K562 (cell line): ENCODE results near the gene BEST2. TPM values are rescaled to one million over a fixed set of nuclear protein-coding genes. Genes with fewer than 3 reads are reported as not detected.
A peak's percentile ranks its signal among the peaks of the same experiment; 100 is the strongest.

Experiments
- CREB1 ChIP-seq, 2 experiments: sonication (generic) in 1 of 2; formaldehyde crosslinking in 1 of 2; IDR thresholded peaks; 2 replicates each; pipeline versions ENCODE4 v1.6.1 to v1.8.0; 2012 to 2022; ENCODE audit warnings: inconsistent platforms in 1 of 2, mild to moderate bottlenecking in 1 of 2, missing genetic modification reagents in 1 of 2, moderate library complexity in 1 of 2
- CSDE1 ChIP-seq, 2 experiments: fragments of 450-650 bp; IDR thresholded peaks; 2 replicates each; pipeline ENCODE4 v1.6.1; 2016; ENCODE audit warnings: mild to moderate bottlenecking in 1 of 2
- DLX4 ChIP-seq: fragments of 250-450 bp; sonication (Bioruptor Pico); IDR thresholded peaks from 2 replicates; pipeline ENCODE4 v1.6.1; 2021; ENCODE audit warnings: mild to moderate bottlenecking
- FOXJ3 ChIP-seq: sonication (generic); formaldehyde crosslinking; IDR thresholded peaks from 2 replicates; pipeline ENCODE4 v1.4.0; 2020; ENCODE audit warnings: mild to moderate bottlenecking, missing genetic modification reagents
- KLF13 ChIP-seq: fragments of 450-650 bp; IDR thresholded peaks from 2 replicates; pipeline ENCODE4 v1.6.1; 2016; ENCODE audit warnings: missing genetic modification characterization, low read depth, mild to moderate bottlenecking, missing compliant biosample characterization, moderate library complexity, borderline replicate concordance
- MAFK ChIP-seq: IDR thresholded peaks from 2 replicates; pipeline ENCODE4 v1.6.1; 2011; ENCODE audit warnings: low read length, improper control_type of control experiment
- MBD2 ChIP-seq: sonication (generic); IDR thresholded peaks from 2 replicates; pipeline ENCODE4 v1.6.1; 2016; ENCODE audit warnings: low read depth, borderline replicate concordance
- NFIC ChIP-seq: fragments of 450-650 bp; IDR thresholded peaks from 2 replicates; pipeline ENCODE4 v1.6.1; 2017; ENCODE audit warnings: mild to moderate bottlenecking, inconsistent platforms
- PCBP2 ChIP-seq: fragments of 200-400 bp; formaldehyde crosslinking; IDR thresholded peaks from 2 replicates; pipeline ENCODE4 v1.6.1; 2018; ENCODE audit warnings: low read length, low read depth, mild to moderate bottlenecking, moderate library complexity; ENCODE audit not compliant: poor library complexity, severe bottlenecking
- PKNOX1 ChIP-seq: fragments of 450-650 bp; IDR thresholded peaks from 2 replicates; pipeline ENCODE4 v1.6.1; 2016
- SREBF1 ChIP-seq: fragments of 150-350 bp; IDR thresholded peaks from 2 replicates; pipeline ENCODE4 v1.6.1; 2014; ENCODE audit warnings: antibody characterized with exemption, low read depth, low read length, borderline replicate concordance
- SREBF2 ChIP-seq: sonication (generic); formaldehyde crosslinking; IDR thresholded peaks from 2 replicates; pipeline ENCODE4 v1.4.0; 2020; ENCODE audit warnings: mild to moderate bottlenecking, missing genetic modification reagents
- SRSF7 ChIP-seq: fragments of 200-400 bp; formaldehyde crosslinking; optimal IDR thresholded peaks from 2 replicates; pipeline ENCODE3; 2017; ENCODE audit warnings: mild to moderate bottlenecking, low read depth, low read length
- TAF9B ChIP-seq: fragments of 450-650 bp; IDR thresholded peaks from 2 replicates; pipeline ENCODE4 v1.6.1; 2018; ENCODE audit warnings: mild to moderate bottlenecking; ENCODE audit not compliant: partially characterized antibody
- TEAD1 ChIP-seq, 2 experiments: fragments of 450-650 bp in 1 of 2; sonication (generic) in 1 of 2; formaldehyde crosslinking; IDR thresholded peaks; 2 replicates each; pipeline versions ENCODE4 v1.4.0 to v1.8.0; 2020 to 2022; ENCODE audit warnings: mild to moderate bottlenecking in 2 of 2, missing genetic modification reagents in 1 of 2
- XRCC4 ChIP-seq: IDR thresholded peaks from one replicate; pipeline ENCODE4 v1.6.1; 2011; ENCODE audit not compliant: insufficient read depth, insufficient read length; ENCODE audit errors: extremely low read depth
- ZFP1 ChIP-seq: fragments of 450-650 bp; formaldehyde crosslinking; IDR thresholded peaks from 2 replicates; pipeline ENCODE4 v1.4.0; 2020; ENCODE audit warnings: mild to moderate bottlenecking, mixed read lengths
- ZNF140 ChIP-seq: fragments of 250-450 bp; sonication (Bioruptor Pico); IDR thresholded peaks from 2 replicates; pipeline ENCODE4 v1.8.0; 2021; ENCODE audit warnings: moderate library complexity, mild to moderate bottlenecking, inconsistent platforms
- ZNF212 ChIP-seq: fragments of 450-650 bp; formaldehyde crosslinking; IDR thresholded peaks from 2 replicates; pipeline ENCODE4 v1.4.0; 2020; ENCODE audit warnings: mild to moderate bottlenecking
- ZNF224 ChIP-seq: sonication (generic); formaldehyde crosslinking; IDR thresholded peaks from 2 replicates; pipeline ENCODE4 v1.8.0; 2022; ENCODE audit warnings: mild to moderate bottlenecking, missing genetic modification reagents
- ZNF311 ChIP-seq: fragments of 250-450 bp; sonication (Bioruptor Pico); IDR thresholded peaks from 2 replicates; pipeline ENCODE4 v1.4.0; 2020; ENCODE audit warnings: mild to moderate bottlenecking, moderate library complexity
- ZNF696 ChIP-seq: fragments of 250-450 bp; sonication (Bioruptor Pico); conservative IDR thresholded peaks from 2 replicates; pipeline ENCODE4 v1.4.0; 2020; ENCODE audit warnings: mild to moderate bottlenecking, moderate library complexity
- polyA plus RNA-seq, 8 experiments: library from polyadenylated mRNA; depleted of rRNA in 4 of 8; stranded (reverse) in 5 of 8; unstranded in 3 of 8; fragments of >200 nt; fragmentation: Nextera tagmentation in 2 of 8; fragmentation: Illumina TruSeq in 1 of 8; extraction: Ambion mirVana in 2 of 8; extraction: Trizol in 1 of 8; gene quantifications; 2 replicates each; pipeline versions ENCODE4 v1.2.1 to v1.2.3, GENCODE V29; 2011 to 2014; ENCODE audit warnings: inconsistent platforms in 1 of 8, missing spikeins in 1 of 8
- total RNA-seq, 7 experiments: library from RNA; depleted of rRNA in 6 of 7; stranded (reverse); fragments of >200 nt in 6 of 7; fragmentation: Illumina TruSeq in 2 of 7; extraction: Trizol in 2 of 7; gene quantifications; 2 replicates each; pipeline versions ENCODE4 v1.2.1 to v1.2.3, GENCODE V29; 2011 to 2021; ENCODE audit warnings: low replicate concordance in 1 of 7
- TF ChIP-seq, protein P1 (sequence below): fragments of 450-650 bp; formaldehyde crosslinking; IDR thresholded peaks from 2 replicates; pipeline ENCODE4 v1.4.0; 2020; ENCODE audit warnings: mild to moderate bottlenecking, mixed read lengths
- TF ChIP-seq, protein P2 (sequence below), 2 experiments: IDR thresholded peaks; 2 replicates each; pipeline ENCODE4 v1.6.1; 2012; ENCODE audit warnings: improper control_type of control experiment in 2 of 2, low read depth in 2 of 2, low read length in 2 of 2, borderline replicate concordance in 1 of 2

Gene BEST2
- total and polyA plus RNA-seq, 9 of the 15 experiments (the other 6 are each of a cell fraction or from before 2014, with no cell fraction given) = not detected

DNA sequence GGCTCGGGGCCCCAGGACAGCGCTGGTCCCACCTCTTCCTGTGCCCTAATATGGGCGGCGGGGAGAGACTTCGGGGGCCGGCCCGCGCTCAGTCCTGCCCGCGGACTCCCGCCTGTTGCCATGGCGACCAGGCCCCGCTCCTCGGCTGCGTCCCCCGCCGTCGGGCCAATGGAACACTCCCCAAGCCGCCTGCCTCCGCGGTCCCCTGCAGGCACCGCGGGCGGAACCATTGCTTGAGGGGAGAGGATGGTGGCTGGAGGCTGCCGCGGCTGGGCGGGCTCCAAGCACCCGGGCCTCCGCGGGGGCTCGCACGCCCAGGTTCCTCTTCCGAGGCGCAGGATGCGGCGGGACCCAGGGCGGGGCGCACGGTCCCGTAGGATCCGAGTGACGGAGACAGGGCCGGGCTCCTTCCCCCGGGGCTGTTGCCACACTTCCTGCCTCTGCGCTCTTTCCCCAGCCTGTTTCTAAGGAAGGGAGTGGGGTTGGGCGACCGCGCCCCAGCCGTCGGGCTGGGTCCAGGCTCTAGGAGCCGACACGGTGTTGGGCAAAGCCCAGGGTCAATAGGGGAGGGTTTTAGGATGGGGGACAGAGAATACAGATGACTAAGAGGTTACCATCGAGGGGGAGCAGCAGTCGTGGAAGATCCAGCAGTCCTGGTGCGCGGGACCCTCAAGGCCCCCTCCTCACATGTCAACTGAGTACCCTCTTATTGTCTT lies 38.5 kb downstream of the BEST2 start (continued):
- TF ChIP-seq PKNOX1 = no peak
- TF ChIP-seq ZNF311 (CRISPR knock-in tag) = no peak
- TF ChIP-seq TAF9B = no peak
- TF ChIP-seq ZNF224 (CRISPR knock-in tag) = no peak
- no peak for TF ChIP-seq SREBF2 (CRISPR knock-in tag)
- no peak for TF ChIP-seq TEAD1 (CRISPR knock-in tag; IDR thresholded peaks at IDR 0.05)
- peak; percentile 77; the same call in 1 of the 2 replicates for TF ChIP-seq SREBF1
- TF ChIP-seq, protein P1, sequence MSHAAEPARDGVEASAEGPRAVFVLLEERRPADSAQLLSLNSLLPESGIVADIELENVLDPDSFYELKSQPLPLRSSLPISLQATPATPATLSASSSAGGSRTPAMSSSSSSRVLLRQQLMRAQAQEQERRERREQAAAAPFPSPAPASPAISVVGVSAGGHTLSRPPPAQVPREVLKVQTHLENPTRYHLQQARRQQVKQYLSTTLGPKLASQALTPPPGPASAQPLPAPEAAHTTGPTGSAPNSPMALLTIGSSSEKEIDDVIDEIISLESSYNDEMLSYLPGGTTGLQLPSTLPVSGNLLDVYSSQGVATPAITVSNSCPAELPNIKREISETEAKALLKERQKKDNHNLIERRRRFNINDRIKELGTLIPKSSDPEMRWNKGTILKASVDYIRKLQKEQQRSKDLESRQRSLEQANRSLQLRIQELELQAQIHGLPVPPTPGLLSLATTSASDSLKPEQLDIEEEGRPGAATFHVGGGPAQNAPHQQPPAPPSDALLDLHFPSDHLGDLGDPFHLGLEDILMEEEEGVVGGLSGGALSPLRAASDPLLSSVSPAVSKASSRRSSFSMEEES = no peak
- TF ChIP-seq XRCC4 = no peak
- TF ChIP-seq, protein P2, sequence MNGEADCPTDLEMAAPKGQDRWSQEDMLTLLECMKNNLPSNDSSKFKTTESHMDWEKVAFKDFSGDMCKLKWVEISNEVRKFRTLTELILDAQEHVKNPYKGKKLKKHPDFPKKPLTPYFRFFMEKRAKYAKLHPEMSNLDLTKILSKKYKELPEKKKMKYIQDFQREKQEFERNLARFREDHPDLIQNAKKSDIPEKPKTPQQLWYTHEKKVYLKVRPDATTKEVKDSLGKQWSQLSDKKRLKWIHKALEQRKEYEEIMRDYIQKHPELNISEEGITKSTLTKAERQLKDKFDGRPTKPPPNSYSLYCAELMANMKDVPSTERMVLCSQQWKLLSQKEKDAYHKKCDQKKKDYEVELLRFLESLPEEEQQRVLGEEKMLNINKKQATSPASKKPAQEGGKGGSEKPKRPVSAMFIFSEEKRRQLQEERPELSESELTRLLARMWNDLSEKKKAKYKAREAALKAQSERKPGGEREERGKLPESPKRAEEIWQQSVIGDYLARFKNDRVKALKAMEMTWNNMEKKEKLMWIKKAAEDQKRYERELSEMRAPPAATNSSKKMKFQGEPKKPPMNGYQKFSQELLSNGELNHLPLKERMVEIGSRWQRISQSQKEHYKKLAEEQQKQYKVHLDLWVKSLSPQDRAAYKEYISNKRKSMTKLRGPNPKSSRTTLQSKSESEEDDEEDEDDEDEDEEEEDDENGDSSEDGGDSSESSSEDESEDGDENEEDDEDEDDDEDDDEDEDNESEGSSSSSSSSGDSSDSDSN (IDR thresholded peaks at IDR 0.05; ENCODE audit: borderline replicate concordance in 1 of 2, low read depth in 2 of 2, low read length in 2 of 2) = peak; percentile 94 to 97; a peak in 3 of 4 replicates
- no peak for TF ChIP-seq CREB1 (IDR thresholded peaks at IDR 0.05)
- TF ChIP-seq CREB1 (CRISPR knock-in tag; IDR thresholded peaks at IDR 0.05) = peak; percentile 68
- TF ChIP-seq PCBP2 = no peak
- TF ChIP-seq MAFK = no peak
- no peak for TF ChIP-seq ZNF696
- TF ChIP-seq NFIC = peak; percentile 79
- TF ChIP-seq CSDE1 (IDR thresholded peaks at IDR 0.05) = peak in 1 of 2 experiments; percentile 95; a peak in 2 of 4 replicates
- no peak for TF ChIP-seq SRSF7
- no peak for TF ChIP-seq DLX4 (CRISPR knock-in tag)
- no peak for TF ChIP-seq ZNF212
- TF ChIP-seq FOXJ3 = no peak
- TF ChIP-seq ZNF140 (CRISPR knock-in tag) = no peak
- no peak for TF ChIP-seq ZFP1 (CRISPR knock-in tag)
- no peak; the same call in 1 of the 2 replicates for TF ChIP-seq KLF13 (tag)
- peak; percentile 93 for TF ChIP-seq MBD2
